NOMO-1 treated with dmso at 0.1 percent for 144 hours (cell line): ENCODE measurements around the gene NPAS3.

Experiments
- DNase-seq: peaks from one replicate; lab custom pipeline; 2025; ENCODE audit not compliant: unreplicated experiment; lab: John Stamatoyannopoulos, UW

The NPAS3 gene

DNA sequence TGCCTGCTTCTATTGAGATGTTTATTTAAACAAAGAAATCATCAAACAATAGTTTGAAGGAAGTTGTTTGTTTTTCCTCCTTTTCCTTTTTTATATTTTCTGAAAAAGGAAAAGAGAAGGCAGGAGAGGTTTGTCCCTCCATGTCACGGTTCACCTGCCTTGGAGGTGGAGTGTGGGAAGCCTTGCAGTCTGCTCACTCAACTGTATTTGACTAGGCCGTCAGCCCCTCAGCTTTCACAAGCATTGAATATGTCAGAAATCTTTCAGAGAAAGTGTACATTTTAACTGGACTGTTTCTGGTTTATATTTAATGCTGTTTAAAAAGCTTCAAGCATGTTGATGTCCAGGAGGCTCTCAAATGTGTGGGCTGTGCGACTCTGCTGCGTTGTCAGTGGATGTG is 370.4 kb downstream of the NPAS3 start:
- no peak for DNase-seq

DNA sequence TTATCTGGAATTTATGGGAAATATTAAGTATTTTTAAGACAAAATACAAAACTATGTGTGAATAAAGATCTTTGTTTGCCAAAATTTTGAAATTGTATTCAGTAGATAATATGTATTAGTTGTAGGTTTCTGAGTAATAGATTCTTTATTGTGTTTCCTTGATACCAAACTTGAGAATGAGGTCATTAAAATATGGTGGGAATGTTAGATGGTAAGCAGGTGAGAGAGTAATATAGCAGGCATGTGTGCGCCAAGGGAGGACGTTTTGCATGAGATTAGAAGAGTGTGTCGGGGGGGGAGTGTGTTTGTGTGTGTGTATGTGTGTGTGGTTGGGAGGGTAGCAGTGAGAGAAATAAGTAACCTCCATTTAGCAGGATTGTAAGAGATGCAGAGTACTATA is 376.5 kb downstream of the NPAS3 start:
- DNase-seq, result no peak

DNA sequence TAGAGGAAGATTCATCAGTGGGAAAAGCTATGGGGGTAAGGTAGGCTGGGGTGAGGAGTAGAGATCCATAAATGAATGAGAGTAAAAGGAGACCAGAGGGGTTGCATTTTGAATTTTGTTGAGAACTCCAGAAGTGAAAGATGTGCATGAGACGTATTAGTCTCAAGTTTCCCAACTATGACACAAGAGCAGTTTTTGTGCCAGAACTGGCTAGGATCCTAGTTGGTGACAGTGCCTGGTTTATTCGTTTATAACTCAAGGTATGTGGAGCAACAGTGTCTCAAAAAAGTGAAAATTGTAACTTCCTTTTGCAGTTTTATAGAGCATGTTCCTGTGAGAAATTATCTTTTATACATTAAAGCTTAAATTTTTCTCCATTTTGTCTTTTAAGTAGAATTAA is 377.0 kb downstream of the NPAS3 start:
- DNase-seq, result no peak

DNA sequence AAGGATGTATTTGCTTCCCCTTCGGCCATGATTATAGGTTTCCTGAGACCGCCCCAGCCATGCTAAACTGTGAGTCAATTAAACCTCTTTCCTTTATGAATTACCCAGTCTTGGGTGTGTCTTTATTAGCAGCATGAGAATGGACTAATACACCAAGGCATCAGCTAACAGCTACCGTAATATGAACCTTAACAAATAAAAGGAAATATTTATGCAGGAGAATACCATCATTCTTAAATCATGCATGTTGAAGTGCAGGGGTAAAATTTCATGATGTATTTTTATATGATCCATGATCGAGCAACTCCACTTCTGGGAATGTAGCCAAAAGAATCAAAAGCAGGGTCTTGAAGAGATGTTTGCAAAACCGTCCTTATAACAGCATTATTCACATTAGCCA is 379.0 kb downstream of the NPAS3 start:
- DNase-seq, result no peak

DNA sequence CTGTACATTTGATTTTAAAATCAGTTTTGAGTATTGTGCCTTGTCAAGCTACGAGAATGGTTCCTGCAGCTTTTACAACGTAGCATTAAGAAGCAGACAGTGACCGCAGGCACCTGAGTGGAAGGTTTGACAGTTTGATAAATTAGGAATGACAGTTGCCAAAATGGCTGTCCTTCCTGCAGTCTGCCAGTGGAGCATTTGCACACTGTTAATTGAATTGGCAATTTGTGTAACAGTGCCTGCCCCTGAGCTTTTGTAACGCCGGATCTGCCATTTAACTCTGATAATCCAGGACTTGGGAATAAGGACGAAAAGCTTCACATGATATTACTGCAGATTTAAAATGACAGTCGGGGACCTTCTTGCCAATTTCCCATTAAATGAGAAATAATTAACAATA is 385.3 kb downstream of the NPAS3 start:
- DNase-seq, result no peak

DNA sequence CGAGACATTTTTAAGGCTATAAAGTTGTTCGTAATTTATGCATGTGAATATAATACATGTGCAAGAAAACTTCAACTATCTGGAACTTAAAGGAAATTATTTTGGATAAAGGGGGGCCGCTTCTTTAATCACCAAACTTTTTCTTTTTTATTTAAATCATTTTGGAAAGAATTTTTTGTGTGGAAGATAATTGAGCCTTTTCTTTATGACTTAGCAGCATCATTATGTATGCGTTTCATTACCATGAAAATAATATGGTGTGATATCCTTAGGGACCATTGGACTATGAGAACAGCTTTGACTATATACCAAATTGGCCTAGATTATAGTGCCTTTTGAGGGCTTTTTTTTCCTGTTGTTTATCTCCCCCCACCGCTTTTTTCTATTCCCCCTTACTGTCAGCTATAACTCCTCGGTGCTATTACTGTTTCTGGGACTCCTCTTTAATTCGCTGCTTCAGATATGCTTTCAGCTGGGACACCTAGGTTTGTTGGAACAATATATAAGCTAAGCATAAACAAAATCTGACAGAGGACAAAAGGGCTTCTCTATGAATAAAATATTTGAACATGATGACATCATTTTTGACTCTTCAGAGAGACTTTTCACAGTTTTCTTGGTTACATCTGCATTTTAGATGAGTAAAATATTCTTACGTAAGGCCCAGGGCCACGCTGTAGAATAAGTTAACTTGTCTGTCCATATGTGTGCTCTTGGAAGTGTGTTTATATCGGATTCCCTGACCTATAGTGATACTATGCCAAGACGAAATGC is 392.7 kb downstream of the NPAS3 start:
- DNase-seq, result no peak

DNA sequence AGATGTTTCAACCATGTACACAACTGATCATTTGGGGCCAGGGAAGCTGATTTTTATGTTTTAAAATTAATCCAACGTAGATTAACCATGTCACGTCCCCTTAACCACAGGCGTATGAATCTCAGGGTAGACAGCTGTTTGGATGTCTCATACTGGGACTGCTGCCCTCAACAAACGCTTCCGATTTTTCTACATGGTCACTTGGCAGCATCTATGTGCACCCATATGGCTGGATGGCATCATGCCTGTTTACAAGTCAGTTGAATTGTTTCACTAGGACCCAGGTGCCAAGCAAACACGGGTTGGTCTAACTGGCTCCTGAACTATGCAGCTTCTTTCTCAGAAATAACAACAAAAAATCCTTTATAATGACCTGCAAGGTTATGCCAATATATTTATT is 393.8 kb downstream of the NPAS3 start:
- DNase-seq, result no peak

DNA sequence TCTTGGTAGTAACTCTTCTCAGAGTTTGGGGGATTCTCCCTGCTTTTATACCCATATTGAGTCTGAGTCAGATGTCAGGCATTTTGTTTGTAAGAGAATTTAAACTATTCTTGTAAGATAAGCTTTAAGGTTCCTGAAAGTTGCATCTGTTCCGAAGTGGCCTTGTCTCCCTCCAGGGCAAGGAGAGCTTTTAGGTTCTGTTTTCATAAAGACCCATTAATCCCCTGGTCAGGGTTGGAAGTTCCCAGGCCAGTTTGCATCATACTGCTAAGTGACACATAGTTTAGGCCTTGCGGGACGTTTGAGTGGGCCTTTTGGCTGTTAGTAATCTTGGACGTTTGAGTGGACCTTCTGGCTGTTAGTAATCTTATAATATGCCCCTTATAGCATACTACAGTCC is 396.7 kb downstream of the NPAS3 start:
- no peak for DNase-seq

DNA sequence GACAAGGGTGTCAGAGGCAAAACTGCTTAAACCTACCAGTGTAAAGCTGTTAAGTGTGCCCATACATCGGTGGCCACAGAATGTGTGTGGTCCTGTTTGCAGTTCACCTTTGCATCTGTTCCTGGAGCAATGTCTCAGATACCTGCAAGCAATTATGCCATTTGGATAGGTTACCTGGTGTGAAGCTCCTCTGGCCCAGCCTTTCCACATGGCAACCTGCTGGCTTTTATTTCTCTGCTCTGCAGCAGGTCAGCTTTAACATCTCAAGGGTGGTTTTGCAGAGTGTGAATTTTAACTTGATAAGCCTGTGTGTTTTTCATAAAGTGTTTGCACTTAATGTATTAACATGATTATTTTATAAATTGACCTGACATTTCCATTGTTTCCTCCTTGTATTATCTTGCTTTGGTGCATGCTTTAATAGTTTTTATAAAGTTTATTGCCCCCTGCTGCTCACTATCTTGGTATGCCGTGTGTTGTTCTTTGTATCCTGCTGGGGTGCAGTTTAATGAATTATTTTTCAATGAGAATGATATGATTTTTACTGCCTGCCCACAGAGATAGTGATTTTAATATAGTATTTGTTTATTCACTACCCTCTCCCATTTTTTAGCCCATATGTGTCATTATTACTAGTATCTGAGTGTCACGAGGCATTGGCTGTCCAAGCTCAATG is 403.8 kb downstream of the NPAS3 start:
- no peak for DNase-seq

DNA sequence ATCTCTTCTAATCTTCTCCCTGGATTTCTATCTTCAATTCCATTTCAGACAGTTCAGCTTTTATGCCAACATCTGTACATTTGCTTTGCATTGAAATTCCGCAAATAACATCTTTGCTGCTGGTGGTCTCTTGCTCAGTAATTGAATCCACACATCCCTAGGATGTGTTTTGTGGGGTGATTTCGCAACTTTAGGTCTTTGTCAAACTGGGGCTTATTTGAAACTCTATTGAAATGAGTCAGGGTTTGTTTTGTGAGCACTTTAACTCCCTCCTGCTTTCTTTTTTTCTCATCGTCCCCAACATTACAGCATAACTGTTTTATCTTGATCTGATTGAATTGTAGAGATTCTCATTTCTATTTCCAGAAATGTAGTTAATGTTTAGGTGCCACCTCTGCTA is 404.3 kb downstream of the NPAS3 start:
- no peak for DNase-seq

DNA sequence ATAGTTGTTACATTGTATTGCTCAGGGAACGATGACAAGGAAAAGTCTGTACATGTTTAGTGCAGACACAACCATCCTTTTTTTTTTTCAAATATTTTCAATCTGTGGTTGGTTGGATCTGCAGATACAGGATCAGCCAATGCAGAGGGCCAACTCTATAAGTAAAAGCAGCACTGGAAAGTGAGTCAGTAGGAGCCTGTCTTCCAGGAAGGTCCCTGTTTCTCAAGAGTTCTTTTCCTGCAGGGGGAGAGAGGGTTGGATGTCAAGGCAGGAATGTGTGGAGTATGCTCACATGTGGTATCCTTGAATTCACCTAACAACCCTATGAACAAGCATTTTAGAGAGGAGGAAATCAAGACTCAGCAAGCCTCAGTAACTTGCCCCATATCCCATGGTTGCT is 409.1 kb downstream of the NPAS3 start:
- no peak for DNase-seq

DNA sequence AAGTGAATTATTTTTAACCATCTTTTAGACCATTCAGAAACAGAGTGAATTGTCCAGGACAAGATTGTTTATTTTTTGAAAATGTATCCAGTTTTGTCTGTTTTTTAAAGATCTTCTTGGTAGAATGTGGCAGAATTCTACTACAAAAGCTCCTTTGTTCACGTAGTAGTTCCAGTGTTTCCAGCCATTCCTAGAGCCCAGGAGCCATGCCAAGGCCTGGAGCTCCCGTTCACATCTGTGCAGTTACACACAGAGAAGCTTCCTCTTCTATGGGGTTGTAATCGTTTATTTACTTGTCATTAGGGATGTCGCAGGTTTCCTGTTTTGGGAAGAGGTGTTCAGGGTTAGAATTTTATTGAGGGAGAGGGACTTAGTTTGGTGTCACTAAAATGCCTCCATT is 409.8 kb downstream of the NPAS3 start:
- DNase-seq, result no peak

DNA sequence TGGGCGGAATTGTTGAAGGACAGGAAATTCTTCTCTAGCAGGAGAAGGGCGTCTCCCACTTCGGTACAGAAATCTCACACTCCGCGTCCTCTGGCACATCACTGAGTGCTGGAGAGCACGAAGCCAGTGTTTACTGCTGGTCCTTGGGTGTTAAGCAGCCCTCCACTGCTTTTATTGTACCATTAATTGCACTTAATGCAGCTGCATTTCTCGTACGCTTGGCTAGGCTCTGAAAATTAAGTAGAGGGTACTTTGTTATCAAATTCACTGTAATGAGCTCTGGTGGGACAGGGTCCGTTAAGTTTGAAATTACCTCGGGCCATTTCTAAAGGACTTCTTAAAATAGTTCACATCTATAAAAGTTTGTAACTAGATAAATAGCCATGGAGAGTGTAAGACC is 411.2 kb downstream of the NPAS3 start:
- no peak for DNase-seq

DNA sequence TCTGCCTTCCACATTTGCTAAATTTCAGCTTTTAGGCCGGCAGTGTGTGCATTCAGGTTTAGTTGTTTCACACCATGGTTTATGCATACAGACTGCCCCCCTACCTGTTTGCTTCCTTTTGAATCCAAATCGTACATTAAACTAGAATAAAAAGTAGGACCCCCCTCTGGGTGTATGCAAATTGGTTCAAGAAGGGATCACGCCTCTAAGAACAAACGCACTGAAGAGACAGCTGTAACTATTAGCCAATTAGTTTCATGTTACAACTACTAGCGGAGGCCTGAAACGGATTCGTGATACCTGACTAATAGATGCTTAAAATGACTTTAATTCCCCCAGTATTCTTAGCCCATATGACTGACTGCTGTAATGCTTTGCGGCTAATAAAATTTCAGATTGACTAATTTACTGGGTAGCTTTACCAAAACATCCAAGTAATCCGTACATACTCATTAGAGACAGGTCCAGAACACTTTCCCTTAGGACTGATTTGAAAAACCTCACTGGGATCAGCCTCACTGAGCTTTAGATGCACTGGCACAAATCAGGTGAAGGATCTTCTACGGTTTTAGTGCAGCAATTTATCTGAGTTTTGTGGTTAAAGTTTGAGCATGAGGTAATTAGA is 411.8 kb downstream of the NPAS3 start:
- DNase-seq, result no peak

DNA sequence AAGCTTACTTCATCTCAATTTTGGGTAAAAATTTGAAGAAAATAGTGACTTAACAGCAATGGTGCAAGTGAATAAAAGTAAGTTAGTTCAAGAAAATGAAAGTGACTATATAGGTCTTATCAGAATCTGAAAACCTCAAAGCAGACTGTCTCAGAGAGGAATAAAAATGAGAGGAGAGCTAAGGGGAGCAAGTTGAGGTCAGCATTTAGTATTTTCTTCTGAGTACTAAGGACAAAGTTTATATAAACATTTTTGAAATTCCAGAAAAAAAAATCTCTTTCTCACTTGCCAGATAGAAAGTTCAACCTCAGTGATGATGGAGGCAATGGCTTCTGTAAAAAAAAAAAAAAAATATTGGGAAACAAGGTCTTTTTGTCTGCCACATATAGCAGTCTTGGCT is 414.1 kb downstream of the NPAS3 start:
- DNase-seq, result no peak

DNA sequence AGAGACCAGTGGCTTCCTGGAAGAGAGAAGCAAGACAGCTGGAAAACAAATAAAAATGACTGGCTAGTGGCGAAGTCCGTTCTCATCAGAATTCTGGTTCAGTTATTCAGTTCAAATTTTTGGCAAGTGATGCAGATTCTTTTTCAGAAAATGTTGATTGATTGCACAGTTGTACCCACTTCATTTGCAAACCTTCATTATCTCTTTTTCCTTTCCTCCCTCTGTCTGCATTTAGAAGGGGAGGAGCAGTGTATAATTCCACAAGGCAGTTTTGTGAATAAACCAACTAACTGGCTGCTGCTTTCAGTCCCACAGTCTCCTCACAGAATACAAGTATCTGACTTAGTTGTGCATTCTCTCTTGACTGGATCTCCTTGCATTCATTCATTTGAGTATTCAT is 417.5 kb downstream of the NPAS3 start:
- no peak for DNase-seq

DNA sequence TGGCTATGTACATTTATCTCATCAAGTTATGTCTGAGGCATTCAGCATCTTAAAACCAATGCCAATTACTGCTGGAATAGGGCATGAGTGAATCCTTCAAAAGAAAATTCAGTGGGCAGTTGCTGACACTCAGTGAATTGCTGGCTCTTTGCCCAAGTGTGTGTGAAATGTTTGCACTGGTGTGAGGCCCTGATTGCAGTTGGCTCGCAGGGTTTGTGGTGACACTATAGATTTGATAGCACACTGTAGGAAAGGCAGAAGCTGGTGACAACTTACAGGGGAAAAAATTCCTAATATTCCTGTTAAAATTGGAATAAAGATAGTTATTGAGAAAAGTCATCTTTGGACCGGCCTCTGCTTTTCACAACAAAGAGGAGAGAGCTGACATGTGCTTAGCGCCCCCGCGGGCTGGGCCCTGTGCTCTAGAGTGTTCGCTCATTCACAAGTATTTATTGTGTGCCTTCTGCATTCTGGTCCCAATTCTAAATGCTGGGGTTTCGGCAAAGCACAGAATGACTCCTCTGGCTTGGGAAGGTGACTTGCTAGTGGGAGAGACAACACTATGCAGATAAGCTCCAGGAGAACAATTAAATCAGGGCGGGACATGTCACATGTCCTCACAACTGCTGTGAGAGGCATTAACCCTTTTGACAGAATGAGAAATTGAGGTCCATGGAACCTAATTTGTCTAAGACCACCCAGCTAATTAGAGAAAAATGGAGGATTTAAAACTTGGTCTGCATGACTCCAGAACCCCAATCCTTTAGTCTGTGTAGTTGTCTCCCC is 418.7 kb downstream of the NPAS3 start:
- no peak for DNase-seq

DNA sequence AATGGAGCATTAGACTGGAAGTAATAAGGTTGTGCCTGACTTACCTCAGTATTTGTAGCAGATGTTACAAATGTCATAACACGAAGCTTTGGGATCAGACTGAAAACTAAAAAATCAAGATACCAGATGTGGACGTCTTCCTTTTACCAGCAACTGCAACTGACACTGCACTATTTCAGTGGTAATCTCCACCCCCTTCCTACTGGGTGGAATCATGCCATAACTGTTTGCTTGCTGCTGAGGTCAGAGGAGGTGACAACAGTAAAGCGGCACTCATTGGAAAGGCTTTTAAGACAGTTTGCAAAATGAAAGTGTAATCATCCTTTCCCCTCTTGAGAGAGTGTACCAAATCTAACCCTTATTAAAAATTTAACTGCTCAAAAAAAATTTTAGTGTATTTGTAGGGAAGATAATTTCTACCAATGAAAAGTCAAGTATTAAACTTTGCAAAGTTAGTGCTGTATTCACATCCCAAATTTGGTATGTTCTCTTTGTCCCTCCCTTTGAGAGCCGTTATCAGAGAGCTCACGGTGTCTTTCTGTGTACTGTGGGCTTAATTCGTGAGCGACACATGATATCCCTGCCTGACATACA is 420.7 kb downstream of the NPAS3 start:
- no peak for DNase-seq

DNA sequence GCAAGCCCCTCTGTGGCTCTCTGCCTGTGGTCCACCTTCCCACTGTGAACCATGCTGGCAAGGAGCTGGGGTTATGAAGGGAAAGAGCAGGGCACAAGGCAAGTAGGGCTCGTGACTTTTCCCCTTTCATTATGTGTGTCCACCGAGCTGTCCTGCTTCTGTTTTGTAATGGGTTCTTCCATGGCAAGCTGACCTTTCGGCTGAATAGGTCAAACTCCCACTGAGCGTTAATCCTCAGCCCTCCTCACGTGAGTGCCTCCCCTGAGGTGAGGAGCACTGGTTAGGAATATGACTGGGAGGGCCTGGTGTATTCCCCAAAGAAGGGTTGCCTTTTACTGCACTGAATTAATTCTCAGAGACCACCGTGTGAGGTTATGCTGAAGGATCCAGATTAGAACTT is 424.3 kb downstream of the NPAS3 start:
- no peak for DNase-seq

DNA sequence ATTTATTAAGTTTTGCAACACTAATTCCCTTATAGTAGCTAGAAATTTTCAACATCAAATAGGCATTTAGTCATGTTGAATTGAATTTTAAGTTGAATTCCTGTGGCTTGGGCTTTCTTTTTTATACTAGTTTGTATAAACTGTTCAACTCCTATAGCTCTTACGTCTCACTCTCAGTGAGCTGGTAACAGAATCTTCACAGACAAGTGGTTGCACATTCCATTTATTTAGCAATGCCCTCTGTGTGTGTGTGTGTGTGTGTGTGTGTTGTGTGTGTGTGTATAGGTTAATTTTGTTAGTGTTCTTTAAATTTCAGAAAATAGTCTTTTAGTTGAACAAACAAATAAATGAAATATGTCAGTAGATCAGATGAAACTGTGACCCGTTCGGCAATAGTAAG is 425.0 kb downstream of the NPAS3 start:
- no peak for DNase-seq

DNA sequence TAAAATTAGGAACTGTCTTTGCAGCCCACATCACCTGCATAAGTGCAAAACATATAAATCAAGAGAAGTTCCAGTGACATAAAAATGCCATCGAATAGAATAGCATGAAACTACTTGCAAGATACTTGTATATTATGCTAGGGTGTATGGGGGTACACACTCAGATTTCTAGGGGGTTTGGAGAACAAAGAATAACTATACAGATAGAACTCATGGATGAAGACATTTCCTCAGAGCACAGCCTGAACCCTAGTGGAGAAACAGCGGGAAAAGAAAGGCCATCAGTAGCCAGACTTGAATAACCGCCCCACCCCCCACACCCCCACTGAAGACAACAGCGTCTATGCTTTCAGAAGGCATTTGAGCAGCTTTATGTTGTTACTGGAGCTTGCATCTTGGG is 425.8 kb downstream of the NPAS3 start:
- DNase-seq, result no peak
